Smooth muscle cell (in vitro differentiated cells): ENCODE results near the gene NEDD8. TPM values are rescaled to one million over a fixed set of nuclear protein-coding genes. Genes with fewer than 3 reads are reported as not detected.

Experiments used
- DNase-seq: peaks from one replicate; lab custom pipeline; 2025; ENCODE audit not compliant: unreplicated experiment; lab: John Stamatoyannopoulos, UW
- H2AFZ ChIP-seq: fragments of 200-600 bp; sonication (generic); 2 replicates; pipeline ENCODE4 v1.6.0; 2016; ENCODE audit warnings: antibody characterized with exemption, low read depth, mild to moderate bottlenecking
- H3F3A ChIP-seq: fragments of 200-600 bp; sonication (generic); 2 replicates; pipeline ENCODE4 v1.6.0; 2017; ENCODE audit warnings: antibody characterized with exemption, low read depth
- H3K27ac ChIP-seq: fragments of 200-600 bp; sonication (generic); 2 replicates; pipeline ENCODE4 v1.5.1; 2016; ENCODE audit warnings: low read depth, mild to moderate bottlenecking
- H3K27me3 ChIP-seq: fragments of 200-600 bp; sonication (generic); 2 replicates; pipeline ENCODE4 v1.6.1; 2016; ENCODE audit warnings: low read depth, mild to moderate bottlenecking
- H3K36me3 ChIP-seq: fragments of 200-600 bp; sonication (generic); 2 replicates; pipeline ENCODE4 v1.5.1; 2016; ENCODE audit warnings: low read depth
- H3K4me1 ChIP-seq: fragments of 200-600 bp; sonication (generic); 2 replicates; pipeline ENCODE4 v1.5.1; 2016; ENCODE audit warnings: low read depth
- H3K4me2 ChIP-seq: fragments of 200-600 bp; sonication (generic); 2 replicates; pipeline ENCODE4 v1.6.0; 2016; ENCODE audit warnings: mild to moderate bottlenecking
- H3K4me3 ChIP-seq: fragments of 200-600 bp; sonication (generic); 2 replicates; pipeline ENCODE4 v1.5.1; 2016; ENCODE audit warnings: mild to moderate bottlenecking
- H3K79me2 ChIP-seq: fragments of 200-600 bp; sonication (generic); 2 replicates; pipeline ENCODE4 v1.6.0; 2016; ENCODE audit warnings: low read depth, mild to moderate bottlenecking
- H3K9ac ChIP-seq: fragments of 200-600 bp; sonication (generic); 2 replicates; pipeline ENCODE4 v1.6.0; 2016; ENCODE audit warnings: low read depth
- H3K9me3 ChIP-seq: fragments of 200-600 bp; sonication (generic); replicated peaks from 2 replicates; pipeline ENCODE4 v1.5.1; 2016; ENCODE audit warnings: low read depth
- H4K20me1 ChIP-seq: fragments of 200-600 bp; sonication (generic); 2 replicates; pipeline ENCODE4 v1.6.0; 2016; ENCODE audit warnings: low read depth
- WGBS: methylation state at CpG from one replicate; pipeline ENCODE4 v1.1.7; 2016; ENCODE audit warnings: low lambda C conversion rate; 5-methylcytosine and 5-hydroxymethylcytosine counted together
- polyA plus RNA-seq: library from polyadenylated mRNA; unstranded; fragments of >200 nt; fragmentation: Nextera tagmentation; extraction: Ambion mirVana; gene quantifications from 2 replicates; pipeline ENCODE4 v1.2.1, GENCODE V29; 2016
- total RNA-seq: library from RNA; depleted of rRNA; stranded (reverse); fragments of >200 nt; gene quantifications from 2 replicates; pipeline ENCODE4 v1.2.3, GENCODE V29; 2014
- TF ChIP-seq, protein P1 (sequence below): fragments of 200-600 bp; sonication (generic); IDR thresholded peaks from 2 replicates; pipeline ENCODE4 v1.5.1; 2017; ENCODE audit warnings: borderline replicate concordance, mild to moderate bottlenecking, antibody characterized with exemption; ENCODE audit not compliant: insufficient read depth, poor library complexity, severe bottlenecking

NEDD8 gene
- total and polyA plus RNA-seq, 2 experiments from 2014 or later = 211 to 375 TPM

DNA sequence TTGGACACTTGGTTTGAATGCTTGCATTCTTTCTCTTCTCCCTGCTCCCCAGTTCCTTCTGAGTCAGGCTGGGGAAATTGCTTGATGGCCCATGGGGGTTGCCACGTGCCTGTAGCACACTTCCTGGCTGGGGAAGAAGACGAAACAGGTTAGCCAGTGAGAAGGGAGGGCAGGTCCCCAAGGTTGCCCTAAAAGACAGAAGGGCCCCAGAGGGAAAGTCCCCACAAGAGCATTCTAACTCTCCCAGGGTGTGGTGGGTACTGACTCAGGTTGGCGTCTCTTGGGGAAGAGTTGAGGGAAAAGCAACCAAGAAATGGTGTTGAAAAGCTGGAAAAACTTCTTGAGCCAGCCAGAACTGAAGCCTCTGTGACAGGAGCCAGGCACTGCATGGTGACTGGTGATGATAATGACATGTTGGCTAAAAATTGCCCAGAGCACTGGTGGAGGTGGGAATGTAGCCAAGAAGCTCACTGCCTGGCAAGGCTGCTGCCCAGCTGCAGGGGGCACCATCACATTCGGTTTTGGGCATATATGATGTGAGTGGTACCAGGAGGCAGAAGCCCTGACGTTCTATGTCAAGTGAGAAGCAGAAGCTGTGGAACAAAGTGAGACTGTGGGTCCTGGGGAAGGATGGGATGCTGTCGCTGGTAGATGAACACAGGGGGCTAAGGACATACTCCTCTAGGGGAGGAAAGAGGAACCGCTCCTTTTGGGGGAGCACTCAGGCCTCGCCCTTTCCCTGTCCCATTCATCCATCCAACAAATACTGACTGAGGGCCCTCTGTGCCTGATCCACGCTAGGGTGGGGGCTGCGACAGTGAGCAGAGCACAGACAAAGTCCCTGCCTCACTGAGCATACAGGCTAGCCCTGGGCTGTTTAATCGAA, 47.4 kb upstream of the NEDD8 start:
- no peaks in the 10 kb centered on the region for H3F3A ChIP-seq
- no peak overlapping the region for H3K9ac ChIP-seq
- DNase-seq = no peak
- H3K4me3 ChIP-seq = no peak overlapping the region
- no peaks in the 10 kb centered on the region for H3K9me3 ChIP-seq
- no peak overlapping the region for H3K27ac ChIP-seq
- no peaks in the 10 kb centered on the region for H3K36me3 ChIP-seq
- no peaks in the 10 kb centered on the region for H3K79me2 ChIP-seq
- no peaks in the 10 kb centered on the region for H4K20me1 ChIP-seq
- TF ChIP-seq, protein P1, sequence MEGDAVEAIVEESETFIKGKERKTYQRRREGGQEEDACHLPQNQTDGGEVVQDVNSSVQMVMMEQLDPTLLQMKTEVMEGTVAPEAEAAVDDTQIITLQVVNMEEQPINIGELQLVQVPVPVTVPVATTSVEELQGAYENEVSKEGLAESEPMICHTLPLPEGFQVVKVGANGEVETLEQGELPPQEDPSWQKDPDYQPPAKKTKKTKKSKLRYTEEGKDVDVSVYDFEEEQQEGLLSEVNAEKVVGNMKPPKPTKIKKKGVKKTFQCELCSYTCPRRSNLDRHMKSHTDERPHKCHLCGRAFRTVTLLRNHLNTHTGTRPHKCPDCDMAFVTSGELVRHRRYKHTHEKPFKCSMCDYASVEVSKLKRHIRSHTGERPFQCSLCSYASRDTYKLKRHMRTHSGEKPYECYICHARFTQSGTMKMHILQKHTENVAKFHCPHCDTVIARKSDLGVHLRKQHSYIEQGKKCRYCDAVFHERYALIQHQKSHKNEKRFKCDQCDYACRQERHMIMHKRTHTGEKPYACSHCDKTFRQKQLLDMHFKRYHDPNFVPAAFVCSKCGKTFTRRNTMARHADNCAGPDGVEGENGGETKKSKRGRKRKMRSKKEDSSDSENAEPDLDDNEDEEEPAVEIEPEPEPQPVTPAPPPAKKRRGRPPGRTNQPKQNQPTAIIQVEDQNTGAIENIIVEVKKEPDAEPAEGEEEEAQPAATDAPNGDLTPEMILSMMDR = no peak
- no peaks in the 10 kb centered on the region for H3K4me1 ChIP-seq
- H3K27me3 ChIP-seq = no peaks in the 10 kb centered on the region
- H2AFZ ChIP-seq = no peak overlapping the region
- no peak overlapping the region for H3K4me2 ChIP-seq
- WGBS = 85% methylated on average over 11 of the region's 11 CpGs

DNA sequence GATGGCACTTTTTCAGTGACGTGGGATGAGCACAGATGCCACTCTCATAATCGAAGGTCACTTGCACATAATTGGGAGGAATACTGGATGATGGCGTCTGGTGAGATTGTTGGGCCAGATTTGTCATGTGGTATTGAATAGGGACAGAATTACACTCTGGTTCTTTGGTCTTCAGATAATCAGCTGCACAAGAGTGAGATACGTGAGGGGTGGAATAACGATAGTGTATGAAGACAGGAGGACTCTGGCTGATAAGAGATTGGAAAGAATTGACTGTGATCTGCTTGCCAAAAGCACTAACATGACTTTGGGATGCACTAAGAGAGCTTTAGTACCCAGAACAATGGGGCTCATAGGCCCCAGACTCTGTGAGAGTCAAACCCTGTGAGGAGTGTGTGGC, 46.3 kb upstream of the NEDD8 start:
- Histone ChIP-seq H3K4me1 (no peaks in the 10 kb centered on the region), H3K27ac (no peak overlapping the region), H3K9ac (no peak overlapping the region), H3K4me2 (no peak overlapping the region), H3K4me3 (no peak overlapping the region), H3K36me3 (no peaks in the 10 kb centered on the region), H4K20me1 (no peaks in the 10 kb centered on the region), H2AFZ (no peak overlapping the region), H3K9me3 (no peaks in the 10 kb centered on the region), H3F3A (no peaks in the 10 kb centered on the region), H3K79me2 (no peaks in the 10 kb centered on the region), H3K27me3 (no peaks in the 10 kb centered on the region)
- 95% methylated on average over 5 of the region's 5 CpGs for WGBS
- TF ChIP-seq, protein P1 = no peak
- no peak for DNase-seq

DNA sequence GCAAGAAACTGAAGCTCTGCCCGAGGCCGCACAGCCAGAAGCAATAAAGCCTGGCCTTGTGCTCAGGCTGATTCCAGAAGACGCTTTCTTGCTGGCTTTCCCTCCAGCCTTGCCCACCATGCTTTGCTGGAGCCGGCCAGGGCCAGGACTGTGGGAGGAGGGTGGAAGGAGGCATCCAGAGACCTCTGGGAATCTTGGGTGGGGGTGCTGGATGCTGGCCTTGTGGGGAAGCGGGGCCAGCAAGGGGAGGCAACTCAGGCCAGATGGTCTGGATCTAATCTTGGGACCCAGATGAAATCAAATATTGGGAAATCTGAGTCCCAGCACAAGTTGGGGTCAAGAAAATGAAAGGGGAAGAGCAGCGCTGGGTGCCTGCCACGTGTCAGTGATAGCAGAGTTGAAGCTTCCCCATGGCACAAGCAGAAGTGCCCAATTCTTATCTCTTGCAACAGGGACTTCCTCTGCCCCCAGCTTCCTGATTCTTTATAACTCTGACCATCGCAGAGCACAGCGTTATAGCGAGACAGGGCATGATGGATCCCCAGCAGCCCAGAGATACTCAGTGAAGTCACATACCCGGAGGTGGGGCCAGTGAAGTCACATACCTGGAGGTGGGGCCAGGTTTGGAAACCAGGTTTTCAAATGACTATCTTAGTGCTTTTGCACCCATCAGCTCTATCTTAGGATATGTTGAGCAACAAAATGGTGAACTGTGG, 45.6 kb upstream of the NEDD8 start:
- WGBS = 92% methylated on average over 11 of the region's 11 CpGs

More for the DNA sequence above, 45.6 kb upstream of the NEDD8 start:
- TF ChIP-seq, protein P1 = no peak
- H3K9ac ChIP-seq = no peak overlapping the region
- H3K9me3 ChIP-seq = no peaks in the 10 kb centered on the region
- H3K79me2 ChIP-seq = no peaks in the 10 kb centered on the region
- H2AFZ ChIP-seq = no peak overlapping the region
- H3K27ac ChIP-seq = no peak overlapping the region
- H3K4me2 ChIP-seq = no peak overlapping the region
- H3K4me1 ChIP-seq = no peaks in the 10 kb centered on the region
- H3K36me3 ChIP-seq = no peaks in the 10 kb centered on the region
- H4K20me1 ChIP-seq = no peaks in the 10 kb centered on the region
- no peaks in the 10 kb centered on the region for H3F3A ChIP-seq
- H3K27me3 ChIP-seq = no peaks in the 10 kb centered on the region
- no peak overlapping the region for H3K4me3 ChIP-seq
- DNase-seq = no peak
